ENCODE results near the gene PHPT1.

- TF ChIP-seq, protein P1, sequence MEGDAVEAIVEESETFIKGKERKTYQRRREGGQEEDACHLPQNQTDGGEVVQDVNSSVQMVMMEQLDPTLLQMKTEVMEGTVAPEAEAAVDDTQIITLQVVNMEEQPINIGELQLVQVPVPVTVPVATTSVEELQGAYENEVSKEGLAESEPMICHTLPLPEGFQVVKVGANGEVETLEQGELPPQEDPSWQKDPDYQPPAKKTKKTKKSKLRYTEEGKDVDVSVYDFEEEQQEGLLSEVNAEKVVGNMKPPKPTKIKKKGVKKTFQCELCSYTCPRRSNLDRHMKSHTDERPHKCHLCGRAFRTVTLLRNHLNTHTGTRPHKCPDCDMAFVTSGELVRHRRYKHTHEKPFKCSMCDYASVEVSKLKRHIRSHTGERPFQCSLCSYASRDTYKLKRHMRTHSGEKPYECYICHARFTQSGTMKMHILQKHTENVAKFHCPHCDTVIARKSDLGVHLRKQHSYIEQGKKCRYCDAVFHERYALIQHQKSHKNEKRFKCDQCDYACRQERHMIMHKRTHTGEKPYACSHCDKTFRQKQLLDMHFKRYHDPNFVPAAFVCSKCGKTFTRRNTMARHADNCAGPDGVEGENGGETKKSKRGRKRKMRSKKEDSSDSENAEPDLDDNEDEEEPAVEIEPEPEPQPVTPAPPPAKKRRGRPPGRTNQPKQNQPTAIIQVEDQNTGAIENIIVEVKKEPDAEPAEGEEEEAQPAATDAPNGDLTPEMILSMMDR (IDR thresholded peaks at IDR 0.05): no peak
- no peak for TF ChIP-seq POLR2A (IDR thresholded peaks at IDR 0.05)
Observed at GRCh38 chr9:136839229-136840139, 9.7 kb upstream of the PHPT1 start.
